Cardiac septum (tissue), 1 donor: ENCODE measurements around the gene FCGBP. TPM values are rescaled to one million over a fixed set of nuclear protein-coding genes. Genes with fewer than 3 reads are reported as not detected.
A peak's percentile ranks its signal among the peaks of the same experiment; 100 is the strongest.

Source experiments
- DNase-seq: peaks from one replicate; pipeline ENCODE4 v3.0.0-alpha.2; 2020; ENCODE audit warnings: low spot score
- intact Hi-C: fragments of 100-400 bp; cut with DNase I; formaldehyde crosslinking; loops from one replicate; pipeline ENCODE4 v1.14.0; 2022
- total RNA-seq: library from RNA; stranded (reverse); fragmentation: NEBNext Ultra II Directional; extraction: Animal tissue kit (Norgen Biotek cat#: 25700); gene quantifications from one replicate; pipeline ENCODE4 v1.2.1, GENCODE V29; 2021
- donor health status: DM: no; HTN: no; CAD: no.

Gene FCGBP
- total RNA-seq, 1 donor from 2014 or later: 14.2 TPM

DNA sequence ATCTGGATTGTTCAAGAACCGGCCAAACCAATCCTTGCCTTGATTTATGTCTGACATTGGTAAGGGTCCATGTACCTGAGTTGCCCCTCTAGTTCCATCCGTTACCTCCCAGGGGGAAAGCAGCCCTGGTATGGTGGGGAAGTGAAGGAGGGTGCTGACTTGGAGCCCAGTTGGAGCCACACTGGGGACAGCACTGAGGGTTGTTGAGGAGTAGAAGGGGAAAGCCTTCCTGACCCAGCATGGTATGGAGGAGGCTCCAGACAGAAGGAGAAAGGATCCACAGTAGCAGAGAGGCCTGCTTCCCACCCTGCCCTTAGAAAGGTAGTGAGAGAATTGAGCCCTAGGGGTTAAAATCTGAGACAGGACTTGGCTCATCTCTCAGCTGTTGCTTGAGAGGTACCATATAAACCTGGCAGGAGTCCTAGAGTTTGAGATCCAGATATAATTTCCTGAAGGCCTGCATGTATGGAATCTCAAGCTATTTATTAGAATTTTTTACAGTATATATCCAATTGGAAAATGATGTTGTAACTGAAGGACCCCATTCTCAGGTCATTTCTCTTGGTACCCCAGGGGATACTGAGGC, 16.7 kb upstream of the FCGBP start:
- no peak for DNase-seq
- intact Hi-C loops: no loop called here

DNA sequence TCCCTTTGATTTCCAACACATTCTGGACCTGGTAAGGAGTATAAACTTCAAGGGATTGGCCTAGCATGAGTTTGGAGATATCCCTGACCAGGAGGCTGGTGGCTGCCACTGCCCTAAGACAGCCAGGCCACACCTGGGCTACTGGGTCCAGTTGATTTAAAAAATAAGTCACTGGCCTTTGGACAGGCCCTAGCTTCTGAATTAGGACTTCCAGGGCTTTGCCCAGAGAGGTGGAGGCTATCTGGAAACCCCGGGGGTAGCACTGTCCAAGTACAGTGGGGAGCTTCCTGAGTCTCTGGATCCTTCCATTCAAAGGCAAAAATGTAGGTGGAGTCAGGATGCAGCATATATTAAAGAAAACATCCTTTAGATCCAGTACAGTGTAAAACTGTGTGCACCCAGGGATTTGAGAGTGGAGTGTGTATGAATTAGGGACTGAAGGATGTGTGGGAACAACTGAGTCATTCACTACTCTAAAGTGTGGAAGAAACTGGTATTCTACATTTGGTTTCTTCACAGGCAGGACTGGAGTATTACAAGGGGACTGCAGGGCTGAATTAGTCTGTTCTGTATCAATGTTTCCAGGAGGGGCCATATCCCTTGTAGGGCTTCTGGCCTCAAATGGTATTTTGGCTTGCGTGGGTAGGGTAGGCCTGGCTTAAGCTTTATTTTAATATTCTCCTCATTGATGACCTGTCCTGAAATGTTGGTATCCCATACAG, 14.8 kb upstream of the FCGBP start:
- no peak for DNase-seq
- intact Hi-C loops: no loop called here

DNA sequence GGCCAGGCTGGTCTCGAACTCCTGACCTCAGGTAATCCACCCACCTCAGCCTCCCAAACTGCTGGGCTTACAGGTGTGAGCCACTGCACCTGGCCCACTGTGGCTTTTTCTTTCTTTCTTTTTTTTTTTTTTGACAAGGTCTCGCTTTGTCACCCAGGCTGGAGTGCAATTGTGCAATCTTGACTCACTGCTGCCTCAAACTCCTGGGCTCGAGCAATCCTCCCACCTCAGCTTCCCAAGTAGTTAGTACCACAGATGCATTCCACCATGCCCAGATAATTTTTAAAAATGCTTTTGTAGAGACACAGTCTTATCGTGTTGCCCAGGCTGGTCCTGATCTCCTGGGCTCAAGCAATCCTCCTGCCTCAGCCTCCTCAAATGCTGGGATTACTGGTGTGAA, 12.1 kb upstream of the FCGBP start:
- intact Hi-C loops: no loop called here
- no peak for DNase-seq

DNA sequence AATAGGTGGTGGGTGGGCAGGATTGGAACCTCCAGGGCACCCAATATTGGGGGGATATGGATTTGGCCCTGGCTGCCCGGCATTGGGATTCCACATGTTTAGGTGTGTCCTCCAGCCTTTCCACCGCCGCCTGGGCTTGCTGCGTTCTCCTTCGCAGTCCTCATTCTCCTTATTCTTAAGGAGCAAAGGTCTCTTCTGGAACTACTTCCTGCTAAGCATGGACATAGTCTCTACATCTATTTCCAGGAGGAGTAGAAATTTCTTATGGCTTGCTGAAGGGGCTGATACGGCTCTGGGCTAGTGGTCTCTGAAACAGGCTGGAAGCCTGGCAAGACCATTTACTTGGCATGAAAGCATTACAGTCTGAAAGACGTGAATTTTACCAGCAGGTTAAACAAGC, 9.2 kb upstream of the FCGBP start:
- DNase-seq: no peak
- intact Hi-C loops: no loop called here

DNA sequence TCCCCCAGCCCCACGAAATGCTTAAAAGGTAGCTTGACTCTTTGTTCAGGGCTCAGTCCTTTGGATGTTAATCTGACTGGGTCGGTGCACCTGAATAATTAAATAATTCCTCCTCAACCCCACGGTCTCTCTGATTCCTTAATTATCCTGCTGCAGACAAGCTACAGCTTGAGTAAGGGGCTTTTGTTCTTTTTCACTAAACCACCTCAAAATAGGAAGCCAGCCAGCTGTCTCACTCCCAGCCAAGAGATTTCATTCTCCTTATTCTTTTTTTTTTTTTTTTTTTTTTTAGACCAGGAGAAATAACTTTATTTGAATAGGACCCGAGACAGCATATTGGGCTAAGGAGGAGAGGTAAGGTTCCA, 7.9 kb upstream of the FCGBP start:
- DNase-seq: no peak

DNA sequence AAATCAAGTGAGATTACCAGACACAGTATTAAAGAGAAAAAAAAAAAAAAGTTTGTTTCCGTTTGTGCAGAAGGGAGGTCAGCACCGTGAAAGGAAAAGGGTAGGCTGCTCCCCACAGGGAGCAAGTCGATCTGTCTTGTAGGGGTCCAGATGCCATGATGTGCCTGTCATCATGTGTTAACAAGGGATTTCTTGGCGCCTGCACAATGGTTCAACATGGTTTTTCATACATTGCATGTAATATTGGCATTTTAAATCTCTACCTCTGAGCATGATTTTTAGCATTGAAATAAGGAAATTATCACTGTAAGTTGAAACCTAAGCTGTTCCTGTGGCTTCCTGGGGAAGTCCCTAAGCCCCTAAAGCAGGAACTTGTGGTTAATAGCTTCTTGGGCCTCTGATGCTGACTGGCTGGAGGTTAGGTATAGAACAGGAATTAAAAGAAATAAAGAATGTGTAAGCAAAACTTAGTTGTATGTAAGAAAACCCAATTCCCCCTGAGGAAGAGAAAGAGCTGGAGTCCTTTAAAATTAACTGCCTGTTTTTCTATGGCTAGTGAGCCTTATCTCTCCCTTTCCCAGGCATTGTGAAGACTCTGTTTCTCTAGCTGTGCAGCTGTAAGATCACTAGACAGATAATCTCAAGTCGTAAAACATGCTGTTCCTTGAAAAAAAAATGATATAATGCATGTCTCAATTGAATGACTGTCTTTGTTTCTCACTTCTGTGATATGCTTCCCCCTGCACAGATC, 7.4 kb upstream of the FCGBP start:
- no peak for DNase-seq
- intact Hi-C loops: no loop called here

More for the DNA sequence above, 7.9 kb upstream of the FCGBP start:
- intact Hi-C loops: no loop called here

DNA sequence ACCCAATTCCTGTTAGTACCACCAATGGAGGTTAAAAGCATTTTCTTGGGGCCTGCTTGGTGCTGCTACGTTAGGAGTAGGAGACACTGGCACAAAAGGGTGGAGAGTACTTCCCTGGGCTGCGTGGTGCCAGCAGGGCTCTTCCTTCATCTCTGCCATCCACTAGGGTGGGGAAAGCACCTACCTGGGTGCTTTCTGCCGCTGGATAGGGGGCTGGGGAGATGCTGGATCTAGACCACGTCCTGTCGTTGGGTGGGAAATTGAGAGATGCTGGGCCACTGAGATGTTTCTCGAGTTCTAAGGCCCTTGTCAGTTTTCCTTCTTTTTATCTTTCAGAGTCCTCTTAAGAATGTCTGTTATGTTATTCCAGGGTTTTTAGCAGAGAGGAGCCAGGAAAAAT, 6.7 kb upstream of the FCGBP start:
- intact Hi-C loops: no loop called here
- DNase-seq: no peak

DNA sequence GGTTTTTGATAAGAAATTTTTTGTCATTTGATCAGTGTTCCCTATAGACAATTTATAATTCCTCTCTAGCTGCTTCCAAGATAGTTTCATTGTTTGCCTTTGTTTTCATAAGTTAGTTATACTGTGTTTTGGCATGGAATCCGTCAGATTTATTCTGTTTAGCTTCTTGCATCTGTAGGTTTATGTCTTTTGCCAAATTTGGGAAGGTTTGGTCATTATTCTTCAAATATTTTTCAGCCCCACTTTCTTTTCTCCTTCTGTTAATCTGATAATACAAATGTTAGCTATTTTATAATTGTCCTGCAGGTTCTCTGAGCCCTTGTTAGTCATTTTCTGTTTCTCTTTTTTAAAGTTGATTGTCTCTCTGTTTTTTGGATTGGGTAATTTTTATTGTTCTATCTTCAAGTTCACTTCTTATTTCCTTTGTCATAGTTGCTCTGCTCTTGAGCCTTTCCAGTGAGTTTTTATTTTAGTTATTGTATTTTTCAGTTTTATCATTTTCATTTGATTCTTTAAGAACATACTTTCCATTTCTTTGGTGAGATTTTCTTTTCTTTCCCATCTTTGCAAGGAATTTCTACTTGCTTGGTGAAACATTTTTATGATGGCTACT, 5.9 kb upstream of the FCGBP start:
- DNase-seq: no peak
- intact Hi-C loops: no loop called here

DNA sequence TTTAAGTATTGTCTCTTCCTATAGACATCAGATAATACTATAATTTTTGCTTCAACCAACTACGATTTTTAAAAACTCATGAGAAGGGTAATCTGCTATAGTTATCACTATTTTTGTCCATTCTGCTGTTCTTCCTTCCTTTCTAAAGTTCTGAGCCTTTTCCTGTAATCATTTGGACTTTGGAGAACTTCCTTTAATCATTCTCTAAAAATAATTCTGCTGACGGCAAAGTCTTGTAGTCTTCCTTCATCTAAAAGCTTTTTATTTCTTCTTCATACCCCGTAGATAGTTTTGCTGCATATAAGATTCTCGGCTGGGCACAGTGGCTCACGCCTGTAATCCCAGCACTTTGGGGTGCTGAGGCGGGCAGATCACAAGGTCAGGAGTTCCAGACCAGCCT, 5.1 kb upstream of the FCGBP start:
- intact Hi-C loops: no loop called here
- no peak for DNase-seq

DNA sequence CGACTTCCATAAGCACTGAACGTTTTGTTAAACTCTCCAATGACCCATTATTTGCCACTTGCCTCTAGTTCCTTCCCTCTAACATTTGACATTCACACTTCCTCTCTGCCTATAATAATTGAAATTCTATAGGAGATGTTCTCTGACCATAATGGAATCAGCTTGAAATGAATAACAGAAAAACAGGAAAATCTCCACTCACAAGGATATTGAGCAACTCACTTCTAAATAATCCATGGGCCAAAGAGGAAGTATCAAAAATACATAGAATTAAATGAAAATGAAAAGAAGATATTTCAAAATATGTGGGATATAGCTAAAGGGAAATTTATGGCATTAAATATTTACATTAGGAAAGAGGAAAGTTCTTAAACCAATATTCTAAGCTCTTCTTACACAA, 3.4 kb upstream of the FCGBP start:
- intact Hi-C loops: no loop called here

DNA sequence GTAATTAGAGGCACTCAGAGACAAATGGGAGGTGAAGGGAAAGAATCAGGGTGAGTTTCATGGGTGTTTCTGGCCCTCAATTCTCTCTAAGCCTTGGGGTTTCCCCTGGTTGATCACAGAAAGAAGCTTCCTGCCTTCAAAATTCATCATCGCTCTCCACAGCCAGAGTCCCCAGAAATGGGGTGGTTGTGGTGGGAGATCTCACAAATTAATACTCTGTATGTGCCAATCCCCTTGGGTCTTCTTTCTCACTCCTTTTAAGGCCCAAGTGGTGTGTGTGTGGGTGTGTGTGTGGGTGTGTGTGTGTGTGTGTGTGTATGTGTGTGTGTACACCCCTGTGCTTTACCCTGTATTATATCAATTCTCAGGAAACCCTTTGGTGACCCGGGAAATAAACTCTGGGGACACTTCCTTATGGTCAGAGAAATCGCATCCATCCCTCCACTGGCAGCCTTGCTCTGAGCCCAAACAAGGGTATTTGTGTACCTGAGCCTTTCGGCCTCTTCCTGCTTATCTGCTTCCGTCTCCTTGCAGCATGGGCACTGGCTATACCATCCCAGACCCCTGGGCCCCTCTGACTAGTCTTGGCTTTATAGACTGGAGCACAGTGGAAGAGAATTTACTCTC, 2.8 kb upstream of the FCGBP start:
- DNase-seq: no peak
- intact Hi-C loops: no loop called here

More for the DNA sequence above, 3.4 kb upstream of the FCGBP start:
- DNase-seq: no peak

DNA sequence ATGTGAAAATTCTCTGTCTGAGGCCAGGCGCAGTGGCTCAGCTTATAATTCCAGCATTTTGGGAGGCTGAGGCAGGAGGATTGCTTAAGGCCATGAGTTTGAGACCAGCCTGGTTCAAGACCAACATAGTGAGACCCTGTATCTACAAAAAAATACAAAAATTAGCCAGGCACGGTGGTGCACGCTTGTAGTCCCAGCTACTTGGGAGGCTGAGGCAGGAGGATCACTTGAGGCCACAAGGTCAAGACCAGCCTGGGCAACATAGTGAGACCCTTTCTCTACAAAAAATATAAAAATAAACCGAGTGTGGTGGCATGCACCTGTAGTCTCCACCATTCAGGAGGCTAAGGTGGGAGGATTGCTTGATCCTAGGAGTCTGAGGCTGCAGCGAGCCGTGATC, 2.2 kb upstream of the FCGBP start:
- no peak for DNase-seq
- intact Hi-C loops: no loop called here

DNA sequence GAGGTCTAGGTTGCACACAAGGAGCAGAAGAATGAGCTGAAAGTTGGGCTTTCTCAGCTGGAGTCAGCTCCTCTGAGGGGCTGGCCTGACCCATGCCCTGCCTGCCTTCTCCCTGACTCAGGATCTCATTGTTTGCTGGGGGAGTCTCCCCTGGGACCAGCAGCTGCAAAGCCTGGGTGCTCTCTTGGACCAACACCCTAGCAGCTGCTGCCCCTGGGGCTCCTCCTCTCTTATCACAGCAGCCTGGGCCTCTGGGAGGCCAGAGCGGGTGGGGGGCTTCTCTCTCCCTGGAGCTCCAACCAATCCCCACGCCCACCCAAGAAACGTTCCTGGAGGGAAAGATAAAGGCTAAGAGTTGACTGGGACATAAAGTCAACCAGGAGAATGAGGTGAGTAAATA, 1.6 kb upstream of the FCGBP start:
- intact Hi-C loops: no loop called here
- no peak for DNase-seq

DNA sequence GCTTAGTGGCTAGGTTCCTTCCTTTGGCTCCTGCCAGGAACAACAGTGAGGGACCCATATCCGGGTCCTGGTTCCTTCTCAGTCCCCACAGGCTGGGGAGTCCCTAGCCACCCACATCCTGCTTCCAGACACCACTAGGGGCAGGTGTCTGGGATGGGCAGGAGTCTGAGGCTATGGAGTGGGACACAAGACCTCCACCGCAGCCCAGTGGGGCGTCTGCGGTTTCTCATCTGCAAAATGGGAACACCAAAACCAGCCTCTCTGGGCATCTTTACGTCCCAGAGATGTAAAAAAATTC, 879 bp upstream of the FCGBP start:
- DNase-seq: no peak
- intact Hi-C loops: no loop called here

DNA sequence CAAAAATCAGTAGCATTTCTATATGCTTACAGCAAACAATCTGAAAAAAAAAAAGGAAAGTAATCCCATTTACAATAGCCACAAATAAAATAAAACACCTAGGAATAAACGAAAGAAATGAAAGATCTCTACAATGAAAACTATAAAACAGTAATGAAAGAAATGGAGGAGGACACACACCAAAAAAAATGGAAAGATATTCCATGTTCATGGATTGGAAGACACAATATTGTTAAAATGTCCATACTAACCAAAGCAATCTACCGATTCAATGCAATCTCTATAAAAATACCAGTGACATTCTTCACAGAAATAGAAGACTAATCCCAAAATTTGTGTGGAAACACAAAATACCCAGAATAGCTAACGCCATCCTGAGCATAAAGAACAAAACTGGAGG, 4.7 kb downstream of the FCGBP start:
- DNase-seq: no peak
- intact Hi-C loops: no loop called here

DNA sequence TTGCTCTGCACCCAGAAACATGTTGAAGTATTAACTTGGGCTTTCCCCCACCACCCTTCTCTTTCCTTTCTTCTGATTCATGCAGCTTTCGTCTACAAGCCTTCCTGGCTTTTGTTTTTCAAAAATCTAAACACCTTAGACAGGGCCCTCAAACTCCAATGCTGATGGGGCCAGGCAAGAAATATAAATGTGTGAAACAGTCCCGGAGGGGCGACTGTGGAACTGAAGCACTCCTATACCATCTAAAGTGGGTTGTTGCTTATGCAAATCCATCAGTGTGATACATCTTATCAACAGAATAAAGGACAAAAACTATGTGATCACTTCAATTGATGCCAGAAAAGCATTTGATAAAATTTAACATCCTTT, 6.1 kb downstream of the FCGBP start:
- peak; percentile 59 for DNase-seq
- intact Hi-C loops: no loop called here

DNA sequence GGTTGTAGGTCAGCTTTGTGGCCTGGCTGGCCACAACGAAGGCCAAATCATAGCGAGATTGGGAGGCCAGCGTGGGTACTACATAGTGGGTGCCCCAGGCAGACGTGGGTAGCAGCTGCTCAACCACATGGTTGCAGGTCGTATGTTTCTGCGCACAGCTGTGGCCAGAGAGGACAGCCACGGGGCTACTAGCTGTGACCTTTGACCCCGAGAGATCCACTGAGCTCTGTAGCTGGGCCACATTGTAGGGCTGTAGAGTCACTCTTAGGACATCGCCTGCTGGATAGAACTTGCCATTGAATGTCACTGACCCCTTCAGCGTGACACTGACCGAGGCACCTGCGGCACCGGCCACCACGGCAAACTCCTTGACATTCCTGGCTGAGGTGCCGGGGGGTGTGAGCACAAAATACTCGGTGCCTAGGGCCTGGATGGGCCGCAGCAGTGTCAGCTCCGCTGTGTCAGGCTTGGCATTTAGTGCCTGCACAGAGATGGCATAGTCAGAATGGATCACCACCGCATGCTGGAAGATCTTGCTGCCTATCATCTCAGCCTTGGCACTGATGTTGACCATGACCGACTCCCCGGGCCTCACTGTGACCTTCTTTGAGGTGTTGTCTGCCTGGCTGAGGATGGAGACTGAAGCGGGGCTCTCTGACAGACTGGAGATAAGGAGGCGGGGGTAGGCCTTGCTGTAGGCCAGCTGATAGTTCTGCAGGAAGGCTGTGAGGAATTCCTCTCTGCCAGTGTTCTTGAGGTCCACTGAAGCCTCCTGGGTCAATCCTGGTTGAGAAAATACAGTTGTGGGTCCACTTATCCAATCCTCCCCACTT, 6.7 kb downstream of the FCGBP start:
- intact Hi-C loops: no loop called here
- DNase-seq: peak; percentile 39

DNA sequence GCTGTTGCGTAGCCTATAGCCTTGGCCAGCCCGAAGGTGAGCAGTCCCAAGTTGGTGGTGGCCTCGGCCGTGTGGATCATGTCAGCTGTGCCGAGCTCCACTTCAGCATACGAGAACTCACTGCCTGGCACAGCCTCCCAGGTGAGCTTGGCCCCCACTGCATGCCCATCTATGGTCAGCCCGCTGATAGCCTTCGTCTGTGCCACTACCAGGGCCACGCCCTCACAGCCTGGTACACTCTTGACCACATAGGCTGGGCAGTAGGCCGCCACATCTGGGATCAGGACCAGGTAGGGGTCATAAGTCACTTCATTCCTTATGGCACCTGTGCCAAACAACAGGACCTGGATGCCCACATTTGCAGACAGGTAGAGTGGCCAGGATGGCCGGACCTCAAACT, 7.4 kb downstream of the FCGBP start:
- peak; percentile 63 for DNase-seq
- intact Hi-C loops: no loop called here

DNA sequence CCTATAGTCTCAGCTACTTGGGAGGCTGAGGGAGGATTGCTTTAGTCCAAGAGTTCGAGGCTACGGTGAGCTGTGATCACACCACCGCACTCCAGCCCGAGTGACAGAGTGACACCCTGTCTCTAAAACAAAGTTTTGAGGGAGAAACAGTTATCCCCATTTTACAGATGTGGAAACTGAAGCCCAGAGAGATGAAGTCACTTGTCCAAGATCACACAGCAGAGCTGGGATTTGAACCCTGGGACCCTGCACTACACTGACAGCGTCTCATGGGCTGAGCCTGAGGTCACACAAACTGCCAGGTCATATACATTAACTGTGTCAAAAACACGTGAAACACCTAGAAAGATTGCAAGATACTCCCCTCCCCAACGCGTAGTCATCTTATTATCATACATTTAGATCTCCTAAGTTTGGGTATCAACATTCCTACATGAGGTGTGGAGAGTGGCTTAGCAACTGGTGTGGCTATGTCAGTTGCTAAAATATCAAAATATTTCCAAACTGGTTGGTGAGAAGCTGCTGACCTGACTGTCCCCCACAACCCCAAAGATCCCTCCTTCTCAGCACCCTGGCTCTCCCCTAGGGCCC, 8.2 kb downstream of the FCGBP start:
- intact Hi-C loops: no loop called here
- peak; percentile 31 for DNase-seq
